HepG2 (cell line): ENCODE measurements around the gene BPGM. TPM values are rescaled to one million over a fixed set of nuclear protein-coding genes. Genes with fewer than 3 reads are reported as not detected.
A peak's percentile ranks its signal among the peaks of the same experiment; 100 is the strongest.

Experiments used
- ATAC-seq: fragments of 200-7000 bp; cut with Tn5 transposase; 3 replicates; pipeline ENCODE4 v1.9.1; 2020; ENCODE audit warnings: mild to moderate bottlenecking, moderate library complexity
- BruUV-seq: library from RNA; stranded (reverse); fragments of 400-500 nt; replicated peaks from 2 replicates; lab custom pipeline; 2021; lab: Mats Ljungman, UMichigan
- CTCF ChIA-PET: fragments of 300-600 bp; formaldehyde crosslinking; extraction: SDS; loops from one replicate; lab custom pipeline; 2021; ENCODE audit warnings: low total read pairs, inconsistent platforms, low intra/inter-chr PET ratio; lab: Yijun Ruan, JAX
- POLR2A ChIA-PET: fragments of 350-600 bp; sonication (Branson Sonifier 250); formaldehyde crosslinking; loops from one replicate; lab custom pipeline; 2020; ENCODE audit warnings: antibody characterized with exemption, inconsistent platforms; lab: Yijun Ruan, JAX
- DNase-seq: peaks from one replicate; pipeline ENCODE4 v3.0.0-alpha.2; 2015; ENCODE audit warnings: low spot score
- FAIRE-seq: peaks from 3 replicates; lab custom pipeline; 2011; peaks lifted over from hg19 to GRCh38; lab: Jason Lieb, UNC
- H2AFZ ChIP-seq: one replicate; pipeline ENCODE4 v1.6.1; 2011; ENCODE audit warnings: low read length, inconsistent platforms
- H3K27ac ChIP-seq: fragments of 300-600 bp; 3 replicates; pipeline ENCODE4 v1.8.0; 2011; ENCODE audit warnings: mixed run types, mild to moderate bottlenecking, mixed read lengths, low read length, inconsistent platforms; ENCODE audit not compliant: insufficient read depth; ENCODE audit errors: extremely low read length
- H3K27me3 ChIP-seq, 2 experiments: fragments of 200-600 bp in 1 of 2; 2 replicates in 1 of 2; 3 replicates in 1 of 2; pipeline versions ENCODE4 v1.6.0 to v1.8.0; 2011; ENCODE audit warnings: low read length in 2 of 2, mild to moderate bottlenecking in 2 of 2, moderate library complexity in 2 of 2, inconsistent platforms in 1 of 2; ENCODE audit not compliant: insufficient read depth in 2 of 2, control insufficient read depth in 1 of 2
- H3K36me3 ChIP-seq, 2 experiments: fragments of 200-600 bp in 1 of 2; replicated peaks in 1 of 2; 2 replicates in 1 of 2; 3 replicates in 1 of 2; pipeline versions ENCODE4 v1.5.1 to v1.8.0; 2011; ENCODE audit warnings: low read length in 2 of 2, inconsistent platforms in 1 of 2; ENCODE audit not compliant: insufficient read depth in 2 of 2, control insufficient read depth in 1 of 2
- H3K4me1 ChIP-seq: 2 replicates; pipeline ENCODE4 v1.5.1; 2012; ENCODE audit warnings: low read length, inconsistent platforms; ENCODE audit not compliant: insufficient read depth
- H3K4me2 ChIP-seq: 2 replicates; pipeline ENCODE4 v1.6.0; 2011; ENCODE audit warnings: low read depth, low read length, inconsistent platforms
- H3K4me3 ChIP-seq, 3 experiments: fragments of 200-600 bp in 1 of 3; sonication (generic), shearing (Covaris generic) in 1 of 3; replicated peaks in 1 of 3; 2 replicates each; pipeline ENCODE4 v1.5.1; 2011 to 2016; ENCODE audit warnings: low read length in 3 of 3, inconsistent platforms in 2 of 3, low read depth in 2 of 3, mild to moderate bottlenecking in 2 of 3, control low read depth in 1 of 3, mixed read lengths in 1 of 3; ENCODE audit not compliant: insufficient read depth in 1 of 3
- H3K79me2 ChIP-seq: one replicate; pipeline ENCODE4 v1.6.1; 2011; ENCODE audit warnings: low read length, inconsistent platforms; ENCODE audit not compliant: insufficient read depth
- H3K9ac ChIP-seq: 2 replicates; pipeline ENCODE4 v1.6.0; 2011; ENCODE audit warnings: mild to moderate bottlenecking, low read depth, low read length, inconsistent platforms; ENCODE audit not compliant: insufficient read depth
- H3K9me3 ChIP-seq: 2 replicates; pipeline ENCODE4 v1.5.1; 2012; ENCODE audit warnings: mild to moderate bottlenecking, low read length
- H4K20me1 ChIP-seq: 2 replicates; pipeline ENCODE4 v1.6.0; 2011; ENCODE audit warnings: inconsistent platforms, mild to moderate bottlenecking, low read length, moderate library complexity; ENCODE audit not compliant: insufficient read depth
- ATF7 ChIP-seq, 2 experiments: fragments of 450-650 bp in 1 of 2; sonication (generic) in 1 of 2; formaldehyde crosslinking in 1 of 2; IDR thresholded peaks; 2 replicates each; pipeline versions ENCODE4 v1.4.0 to v1.6.1; 2016 to 2020; ENCODE audit warnings: antibody characterized with exemption in 1 of 2, mild to moderate bottlenecking in 1 of 2, missing genetic modification reagents in 1 of 2
- CENPX ChIP-seq: sonication (generic); formaldehyde crosslinking; IDR thresholded peaks from 2 replicates; pipeline ENCODE4 v1.9.0; 2021; ENCODE audit warnings: mild to moderate bottlenecking, missing genetic modification reagents, moderate library complexity
- CHD2 ChIP-seq: IDR thresholded peaks from 2 replicates; pipeline ENCODE4 v1.6.1; 2011; ENCODE audit warnings: low read depth, low read length, improper control_type of control experiment
- HNRNPLL ChIP-seq: fragments of 200-400 bp; formaldehyde crosslinking; IDR thresholded peaks from 2 replicates; pipeline ENCODE4 v1.6.1; 2017; ENCODE audit warnings: mild to moderate bottlenecking, low read depth, low read length; ENCODE audit not compliant: poor library complexity, severe bottlenecking
- MYC ChIP-seq: sonication (generic); formaldehyde crosslinking; IDR thresholded peaks from 2 replicates; pipeline ENCODE4 v1.9.0; 2021; ENCODE audit warnings: missing genetic modification reagents, borderline replicate concordance
- PHF21A ChIP-seq: sonication (generic); formaldehyde crosslinking; IDR thresholded peaks from 2 replicates; pipeline ENCODE4 v1.5.0; 2020; ENCODE audit warnings: mild to moderate bottlenecking, missing genetic modification reagents
- WIZ ChIP-seq: sonication (generic); formaldehyde crosslinking; IDR thresholded peaks from 2 replicates; pipeline ENCODE4 v1.5.1; 2020; ENCODE audit warnings: mild to moderate bottlenecking, missing genetic modification reagents
- ZNF10 ChIP-seq: sonication (generic); formaldehyde crosslinking; IDR thresholded peaks from 2 replicates; pipeline ENCODE4 v1.4.0; 2020; ENCODE audit warnings: mild to moderate bottlenecking, low read depth, missing genetic modification reagents, borderline replicate concordance
- ZNF790 ChIP-seq: sonication (generic); formaldehyde crosslinking; IDR thresholded peaks from 2 replicates; pipeline ENCODE4 v1.8.0; 2022; ENCODE audit warnings: missing genetic modification reagents, mild to moderate bottlenecking, borderline replicate concordance
- ZNF841 ChIP-seq: sonication (generic); formaldehyde crosslinking; IDR thresholded peaks from 2 replicates; pipeline ENCODE4 v1.8.1; 2023; ENCODE audit warnings: missing genetic modification reagents, borderline replicate concordance
- WGBS: methylation state at CpG from one replicate; pipeline ENCODE4 v1.1.6; 2017; ENCODE audit warnings: low lambda C conversion rate; 5-methylcytosine and 5-hydroxymethylcytosine counted together
- in situ Hi-C: cut with HindIII; loops from 2 replicates; pipeline ENCODE4 v1.10.0; 2017; ENCODE audit warnings: low pct_unique_long_range_greater_than_20kb; ENCODE audit not compliant: extremely low pct_ligation_motif_present
- intact Hi-C: fragments of 100-400 bp; cut with micrococcal nuclease; formaldehyde crosslinking; loops from one replicate; pipeline ENCODE4 v1.10.0; 2022; ENCODE audit not compliant: unreplicated experiment
- polyA plus RNA-seq, 8 experiments: library from polyadenylated mRNA; depleted of rRNA in 3 of 8; stranded (reverse) in 7 of 8; unstranded in 1 of 8; fragments of >200 nt; fragmentation: Illumina TruSeq in 4 of 8; extraction: Trizol in 4 of 8; gene quantifications; 2 replicates each; pipeline versions ENCODE4 v1.2.1 to v1.2.3, GENCODE V29; 2011 to 2016; ENCODE audit warnings: low read depth in 4 of 8, missing spikeins in 1 of 8, mixed read lengths in 1 of 8; ENCODE audit not compliant: insufficient read depth in 1 of 8
- total RNA-seq, 5 experiments: library from RNA; depleted of rRNA; stranded (reverse); fragments of >200 nt; fragmentation: Illumina TruSeq; extraction: Trizol; gene quantifications; 2 replicates each; pipeline ENCODE4 v1.2.3, GENCODE V29; 2016; ENCODE audit warnings: low read depth in 1 of 5
- TF ChIP-seq, protein P1 (sequence below): sonication (generic); formaldehyde crosslinking; IDR thresholded peaks from 2 replicates; pipeline ENCODE4 v1.8.0; 2022; ENCODE audit warnings: mild to moderate bottlenecking, missing genetic modification reagents, moderate library complexity

Gene BPGM
- total and polyA plus RNA-seq, 2 of the 13 experiments (the other 11 are each of a cell fraction or from before 2014, with no cell fraction given): 4.0 to 7.5 TPM

DNA sequence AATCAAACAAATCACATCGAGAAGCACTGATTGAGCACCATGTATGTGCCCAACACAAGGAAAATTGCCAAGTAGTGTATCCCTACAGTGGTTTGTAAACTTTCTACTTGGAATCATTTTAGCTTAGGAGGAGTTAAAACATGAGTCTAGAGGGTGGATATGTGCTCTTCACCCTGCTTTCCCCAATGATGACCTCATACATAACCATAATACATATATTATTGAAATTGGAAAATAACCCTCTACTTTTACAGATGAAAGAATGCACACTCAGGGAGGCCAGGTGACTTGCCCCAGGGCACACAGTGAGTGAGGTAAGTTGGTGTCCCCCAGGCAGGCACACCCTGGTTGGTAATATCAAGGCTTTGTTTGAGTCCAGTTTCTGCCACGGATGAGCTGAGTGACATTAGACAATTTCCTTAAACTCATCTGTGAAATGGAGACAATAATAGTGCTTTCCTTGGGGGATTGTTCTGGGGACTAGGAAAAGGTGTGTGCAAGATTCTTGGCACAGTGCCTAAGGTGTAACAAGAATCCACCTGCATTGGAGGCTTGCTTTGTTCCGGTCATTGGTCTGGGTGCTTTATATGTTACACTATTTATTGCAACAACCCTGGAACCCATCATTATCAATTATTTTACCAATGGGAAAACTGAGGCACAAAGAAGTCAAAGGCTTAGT, 50.7 kb downstream of the BPGM start:
- CTCF ChIA-PET: no interaction called here
- H3K4me1 ChIP-seq: 0 out of 2 replicates have a peak, but pooled peaks cover 5% of the 10 kb centered on the region
- H3K27ac ChIP-seq: no peak overlapping the region
- WGBS: 47% methylated on average over 3 of the region's 3 CpGs
- H3K4me3 ChIP-seq: no peak overlapping the region
- no peak overlapping the region for H3K9ac ChIP-seq
- peaks cover 0 to 9% of the 10 kb centered on the region in 2 experiments; a peak in 1 of 5 replicates for H3K27me3 ChIP-seq
- H4K20me1 ChIP-seq: no peaks in the 10 kb centered on the region
- no TSS peak for BruUV-seq
- intact Hi-C loops: loop anchor here (10.0 kb wide), 1 partner anchor 47 kb away; no protein-coding TSS in a partner anchor
- TF ChIP-seq ATF7 (IDR thresholded peaks at IDR 0.05) (peak; percentile 60), ATF7 (CRISPR knock-in tag; IDR thresholded peaks at IDR 0.05) (no peak), WIZ (CRISPR knock-in tag) (no peak)
- TF ChIP-seq, all 625 proteins: peak for 1
- in situ Hi-C loops: no loop called here
- DNase-seq: no peak
- Histone ChIP-seq H2AFZ (no peak overlapping the region), H3K9me3 (no peaks in the 10 kb centered on the region), H3K36me3 (no peaks in the 10 kb centered on the region), H3K4me2 (no peak overlapping the region), H3K79me2 (no peaks in the 10 kb centered on the region)
- POLR2A ChIA-PET: no interaction called here
- FAIRE-seq: no peak
- no peak for ATAC-seq

- H3K9me3 ChIP-seq: no peaks in the 10 kb centered on the region
- intact Hi-C loops: loop anchor here (10.0 kb wide), 1 partner anchor 46 kb away; no protein-coding TSS in a partner anchor
- H3K79me2 ChIP-seq: no peaks in the 10 kb centered on the region
- H3K4me3 ChIP-seq: no peak overlapping the region
- in situ Hi-C loops: no loop called here
- ATAC-seq: no peak
- no peak overlapping the region for H3K27ac ChIP-seq
- no peak overlapping the region for H2AFZ ChIP-seq
- POLR2A ChIA-PET: no interaction called here
- H4K20me1 ChIP-seq: no peaks in the 10 kb centered on the region
- H3K36me3 ChIP-seq: no peaks in the 10 kb centered on the region
- no TSS peak for BruUV-seq
- no peak for FAIRE-seq
- no peak overlapping the region for H3K9ac ChIP-seq
- CTCF ChIA-PET: no interaction called here
- no peak for TF ChIP-seq ZNF10 (CRISPR knock-in tag)
- no peak for TF ChIP-seq HNRNPLL
- no peak for TF ChIP-seq PHF21A
- no peak for TF ChIP-seq CENPX (CRISPR knock-in tag)
- TF ChIP-seq MYC: no peak
- TF ChIP-seq CHD2: no peak
- TF ChIP-seq, protein P1, sequence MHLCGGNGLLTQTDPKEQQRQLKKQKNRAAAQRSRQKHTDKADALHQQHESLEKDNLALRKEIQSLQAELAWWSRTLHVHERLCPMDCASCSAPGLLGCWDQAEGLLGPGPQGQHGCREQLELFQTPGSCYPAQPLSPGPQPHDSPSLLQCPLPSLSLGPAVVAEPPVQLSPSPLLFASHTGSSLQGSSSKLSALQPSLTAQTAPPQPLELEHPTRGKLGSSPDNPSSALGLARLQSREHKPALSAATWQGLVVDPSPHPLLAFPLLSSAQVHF (CRISPR knock-in tag): no peak
- no peak for TF ChIP-seq ZNF790 (CRISPR knock-in tag)
- TF ChIP-seq ZNF841 (CRISPR knock-in tag): no peak
- no peak overlapping the region for H3K4me2 ChIP-seq
- H3K4me1 ChIP-seq: peaks cover 9% of the 10 kb centered on the region
- WGBS: 41% methylated on average over 1 of the region's 1 CpG
- no peak for DNase-seq
- peaks cover 0 to 19% of the 10 kb centered on the region in 2 experiments; a peak in 1 of 5 replicates for H3K27me3 ChIP-seq
Measured at GRCh38 chr7:134698481-134698880, 51.8 kb downstream of the BPGM start.
